DMS53 treated with DMSO at 0.1 percent for 48 hours (cell line): ENCODE data around the gene LRRN3.

Experiments used
- DNase-seq: peaks from one replicate; lab custom pipeline; 2025; ENCODE audit not compliant: unreplicated experiment; lab: John Stamatoyannopoulos, UW

The LRRN3 gene

DNA sequence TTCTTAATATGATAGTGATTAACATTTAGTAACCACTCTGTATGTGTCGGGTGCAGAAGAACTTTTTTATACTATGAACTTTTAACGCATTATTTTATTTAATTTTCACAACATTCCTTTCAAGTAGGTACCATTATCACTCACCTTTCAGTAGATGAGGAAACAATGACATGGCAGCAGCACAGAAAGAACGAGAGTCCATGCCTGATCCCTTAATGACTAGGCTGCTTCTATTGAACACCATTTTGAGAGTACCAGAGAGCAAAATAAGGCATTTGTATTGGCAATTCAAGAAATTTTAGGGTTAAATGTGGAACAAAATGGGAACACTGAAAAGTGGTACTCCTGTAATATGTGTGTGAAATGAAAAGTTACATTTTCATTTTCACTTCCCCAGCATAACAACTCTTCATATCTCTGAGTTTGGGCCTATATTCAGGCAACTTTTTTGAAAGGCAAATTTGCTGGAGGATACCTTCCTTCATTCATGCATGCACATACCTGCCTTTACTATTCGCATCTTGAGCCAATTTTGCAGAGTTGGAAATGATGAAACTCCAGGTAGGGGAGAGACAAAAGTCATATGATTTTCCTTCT is 12.8 kb downstream of the LRRN3 start:
- DNase-seq, result no peak

DNA sequence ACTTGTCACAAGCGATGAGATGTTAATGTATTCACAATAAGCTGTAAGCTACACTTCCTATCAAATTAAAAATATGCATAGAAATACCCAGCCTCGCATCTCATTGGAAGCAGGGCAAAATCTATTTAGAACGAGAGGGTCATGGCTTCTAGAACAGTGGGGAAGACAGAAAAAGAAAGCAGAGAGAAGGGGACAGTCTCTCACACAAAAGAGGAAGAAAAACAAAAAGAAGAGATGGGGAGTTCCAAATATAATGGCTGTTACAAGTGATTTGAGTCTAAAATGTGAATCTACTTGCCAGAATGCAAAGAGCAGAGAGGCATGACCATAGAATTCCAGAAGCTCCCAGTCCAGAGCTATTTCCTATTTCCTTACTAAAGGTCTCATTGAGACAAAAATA is 13.8 kb downstream of the LRRN3 start:
- DNase-seq, result no peak

DNA sequence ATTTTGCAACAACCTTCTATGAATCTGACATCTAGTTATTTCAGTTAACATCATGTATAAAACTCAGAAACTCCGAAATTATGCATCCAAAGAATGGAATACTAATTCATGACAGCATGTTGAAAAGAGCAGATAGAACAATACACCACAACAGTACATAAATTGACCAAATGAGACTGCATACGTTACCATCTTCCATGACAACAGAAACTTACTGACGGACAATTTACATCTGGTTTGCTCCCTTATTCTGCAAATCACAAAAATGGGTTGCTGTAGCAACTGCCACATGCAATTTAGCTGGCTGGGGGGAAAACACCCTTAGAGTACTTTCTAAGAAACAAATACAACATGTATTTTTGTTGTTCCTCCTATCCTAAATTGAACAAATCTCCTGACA is 14.3 kb downstream of the LRRN3 start:
- DNase-seq, result no peak

DNA sequence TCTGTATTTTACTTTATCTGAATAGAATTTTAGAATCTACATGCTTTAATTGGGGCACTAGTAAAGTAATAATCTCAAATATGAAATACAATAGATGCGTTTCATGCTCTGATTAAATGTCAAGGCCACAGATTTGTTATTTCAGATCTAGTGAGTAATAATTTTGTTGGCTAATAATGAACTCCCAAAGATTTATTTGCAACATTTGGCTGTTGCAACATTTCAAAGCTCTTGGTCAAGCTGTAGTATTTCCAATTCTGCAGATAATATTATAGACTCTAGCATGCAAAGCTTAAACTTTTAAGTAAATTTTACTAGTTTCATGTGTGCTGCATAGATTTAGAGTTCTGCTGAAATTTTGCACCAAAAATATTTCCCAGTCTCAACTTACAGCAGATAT is 16.7 kb downstream of the LRRN3 start:
- DNase-seq, result no peak

DNA sequence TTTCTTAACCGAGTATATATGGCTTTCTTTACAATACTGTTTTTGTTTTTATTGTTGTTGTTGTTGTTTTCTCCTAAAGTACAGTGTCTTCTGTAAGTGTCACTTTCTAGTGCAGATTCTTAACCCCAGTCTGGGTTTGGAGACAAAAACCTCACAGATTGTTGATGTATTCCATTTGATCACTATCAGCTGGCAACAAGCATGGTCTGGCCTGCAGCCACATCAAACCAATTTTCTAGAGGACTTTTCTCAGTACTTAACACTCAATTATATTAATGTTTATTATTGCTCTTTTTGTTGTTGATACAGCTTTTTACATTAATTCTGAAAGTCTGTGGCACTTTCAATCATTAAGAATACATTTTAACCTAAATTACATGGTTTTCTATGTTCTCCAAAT is 17.1 kb downstream of the LRRN3 start:
- DNase-seq, result no peak

DNA sequence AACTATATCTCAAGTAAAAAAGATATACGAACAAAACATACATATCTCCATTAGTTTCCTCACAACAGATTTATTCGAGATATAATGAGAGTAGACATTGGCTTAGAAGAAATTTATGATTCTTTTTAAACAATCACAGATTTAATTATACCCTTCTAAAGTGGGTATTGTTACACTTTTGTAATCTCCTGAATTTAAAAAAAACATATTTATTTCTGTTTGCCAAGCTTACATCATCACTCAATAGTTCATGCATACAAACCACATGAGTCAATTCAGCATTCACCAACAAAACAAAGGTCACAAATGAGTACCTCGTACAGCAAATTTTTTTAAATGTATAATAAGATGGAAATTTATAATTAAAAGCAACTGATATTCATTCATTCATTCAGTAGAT is 17.6 kb downstream of the LRRN3 start:
- DNase-seq, result no peak

DNA sequence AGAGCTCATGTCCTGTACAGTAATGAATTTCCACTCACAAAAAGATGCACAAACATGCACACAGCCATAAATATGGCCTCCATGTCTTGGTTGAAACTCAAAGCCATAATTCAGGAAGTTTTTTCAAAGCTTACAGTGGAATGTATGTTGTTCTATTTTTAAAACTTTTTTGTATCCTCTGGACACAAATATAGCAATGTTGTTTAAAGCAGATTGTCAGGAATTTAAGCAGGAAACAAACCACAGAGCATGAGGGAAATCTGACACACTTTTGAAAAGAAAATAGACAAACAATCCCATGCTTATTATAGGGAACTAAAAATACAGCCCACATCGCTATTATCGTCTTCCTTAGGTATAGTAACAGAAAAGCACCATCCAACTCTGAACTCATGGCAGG is 21.5 kb downstream of the LRRN3 start:
- no peak for DNase-seq

DNA sequence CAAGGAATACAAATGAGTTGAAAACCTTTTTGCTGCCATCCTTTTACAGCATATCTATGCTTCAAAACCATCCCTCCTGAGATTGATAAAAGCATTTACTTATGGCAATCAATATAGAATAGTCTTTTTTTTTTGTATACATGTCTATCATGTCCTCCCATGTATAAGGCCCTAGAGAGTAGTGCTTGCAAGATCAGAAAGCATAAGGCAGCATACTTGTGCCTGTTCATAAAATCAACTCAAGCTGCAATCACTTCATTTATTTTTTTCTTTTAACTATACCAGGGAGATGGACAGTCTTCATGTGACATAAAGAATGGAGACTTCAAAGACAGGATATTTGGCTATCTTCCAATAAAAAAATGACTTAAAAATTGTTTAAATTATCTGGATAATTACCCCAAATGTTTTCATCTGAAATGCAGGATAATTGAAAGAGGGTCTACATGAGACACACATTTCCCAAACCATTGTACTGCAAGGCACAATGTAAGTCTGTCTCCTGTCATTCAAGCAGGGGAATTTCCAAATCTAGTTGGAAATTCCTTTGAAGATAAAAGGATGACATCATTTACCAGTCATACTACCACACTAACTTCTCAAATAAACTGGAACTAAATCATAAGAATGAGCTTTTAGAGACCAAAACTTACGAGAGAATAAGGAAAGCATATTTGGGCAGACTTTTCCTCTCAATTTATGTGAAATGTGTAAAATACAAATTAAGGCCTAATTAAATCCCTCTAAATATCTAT is 22.5 kb downstream of the LRRN3 start:
- DNase-seq, result no peak

DNA sequence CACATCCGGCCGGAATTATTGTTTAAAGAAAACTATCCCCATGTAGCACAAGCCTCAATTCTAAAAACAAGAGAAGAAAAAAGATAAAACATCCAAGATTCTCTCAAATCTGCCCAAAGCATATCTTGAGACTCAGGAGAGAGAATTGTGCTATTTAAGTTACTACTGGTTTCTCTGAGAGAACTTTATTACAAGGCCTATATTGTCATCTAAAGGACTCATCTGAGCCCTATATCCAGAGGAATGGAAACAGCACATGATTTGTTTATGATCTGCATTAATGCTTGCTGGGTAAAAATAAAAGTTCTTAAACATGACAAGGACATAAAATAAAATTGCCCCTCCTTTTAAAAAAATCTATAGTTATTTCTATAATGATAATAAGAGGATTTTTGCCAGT is 25.0 kb downstream of the LRRN3 start:
- no peak for DNase-seq

DNA sequence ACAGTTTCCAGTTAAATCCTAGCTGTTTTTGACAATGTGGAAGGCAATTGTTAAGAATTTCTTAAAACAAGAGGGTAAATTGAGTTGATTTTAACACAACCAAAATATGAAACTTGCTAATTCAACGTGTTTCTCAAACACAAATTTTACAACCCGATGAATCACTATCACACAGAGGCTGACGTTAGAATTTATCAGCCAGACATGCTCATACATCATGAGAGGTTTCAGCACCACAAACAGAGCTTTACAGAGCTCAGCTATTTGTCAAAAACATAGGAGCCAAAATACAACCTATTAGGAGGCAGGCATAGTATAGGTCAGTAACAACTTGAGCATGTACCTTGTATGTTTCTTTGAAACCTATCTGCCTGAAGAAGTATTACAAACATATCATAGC is 36.1 kb downstream of the LRRN3 start:
- no peak for DNase-seq

DNA sequence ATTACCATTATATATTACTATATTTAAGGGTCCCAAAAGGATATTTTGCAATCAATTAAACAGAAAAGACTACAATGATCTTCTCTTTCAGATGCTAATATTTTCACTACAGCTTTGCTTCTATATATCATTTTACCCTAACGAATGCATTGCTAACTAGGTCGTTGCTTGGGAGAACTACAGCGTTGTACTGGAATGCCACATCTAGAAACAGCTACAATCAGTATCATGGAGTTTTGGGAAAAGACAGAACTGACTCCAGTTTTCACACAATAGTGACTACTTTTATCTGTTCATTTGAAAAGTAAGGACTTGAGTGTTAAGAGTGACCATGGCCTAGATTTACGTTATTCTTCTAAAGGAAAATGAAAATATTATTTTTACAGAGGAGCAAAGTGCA is 38.5 kb downstream of the LRRN3 start:
- DNase-seq, result no peak

DNA sequence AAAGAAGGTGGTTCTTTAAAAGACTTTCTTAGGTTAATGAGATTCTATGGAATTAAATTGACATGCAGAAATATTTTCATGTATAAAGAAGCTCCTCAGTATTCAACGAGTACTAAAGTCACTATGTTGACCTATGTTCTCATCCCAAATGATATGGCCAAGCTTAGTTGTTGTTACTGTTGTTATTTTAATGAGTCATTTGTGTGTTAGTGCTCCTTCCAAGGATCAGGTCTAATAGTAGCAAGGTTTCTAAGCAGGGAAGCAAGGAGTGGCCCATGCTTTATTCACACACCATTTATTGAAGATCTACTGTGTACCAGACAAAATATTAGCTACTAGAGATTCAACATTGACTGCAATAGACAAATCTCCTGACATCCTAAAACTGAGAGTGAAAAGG is 41.9 kb downstream of the LRRN3 start:
- no peak for DNase-seq

DNA sequence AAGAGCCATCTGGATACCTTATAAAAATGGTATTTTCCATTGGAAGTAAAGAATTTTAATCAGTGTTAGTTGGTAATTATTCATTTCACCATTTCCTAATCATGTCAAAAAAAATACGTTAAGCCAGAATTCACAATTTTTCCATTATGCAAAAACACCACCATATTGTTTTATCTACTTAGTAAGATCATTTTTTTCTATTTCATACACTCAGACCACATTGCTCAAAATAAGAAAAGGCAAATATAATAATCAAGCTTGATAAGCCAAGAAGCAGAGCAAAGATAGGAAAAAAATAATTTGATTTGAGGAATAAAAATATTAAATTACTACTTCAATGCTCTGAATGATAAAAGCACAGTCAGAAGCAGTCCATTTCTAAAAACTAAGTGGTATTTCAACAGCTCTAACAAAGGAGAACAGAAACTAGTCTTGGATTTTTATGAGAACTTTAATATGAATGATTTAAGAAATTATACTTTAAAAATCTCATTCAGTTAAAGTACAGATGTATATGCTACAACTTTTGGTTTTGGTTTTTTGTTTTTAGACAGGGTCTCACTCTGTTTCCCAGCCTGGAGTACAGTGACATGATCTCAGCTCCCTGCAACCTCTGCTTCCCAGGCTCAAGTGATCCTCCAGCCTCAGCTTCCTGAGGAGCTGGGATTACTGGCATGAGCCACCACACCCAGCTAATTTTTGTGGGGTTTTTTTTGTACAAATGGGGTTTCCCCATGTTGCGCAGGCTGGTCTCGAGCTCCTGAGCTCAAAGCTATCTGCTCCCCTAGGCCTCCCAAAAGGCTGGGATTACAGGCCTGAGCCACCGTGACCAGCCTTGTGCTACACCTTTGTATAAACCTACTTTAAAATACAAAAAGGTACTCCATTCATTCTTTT is 46.6 kb downstream of the LRRN3 start:
- no peak for DNase-seq

DNA sequence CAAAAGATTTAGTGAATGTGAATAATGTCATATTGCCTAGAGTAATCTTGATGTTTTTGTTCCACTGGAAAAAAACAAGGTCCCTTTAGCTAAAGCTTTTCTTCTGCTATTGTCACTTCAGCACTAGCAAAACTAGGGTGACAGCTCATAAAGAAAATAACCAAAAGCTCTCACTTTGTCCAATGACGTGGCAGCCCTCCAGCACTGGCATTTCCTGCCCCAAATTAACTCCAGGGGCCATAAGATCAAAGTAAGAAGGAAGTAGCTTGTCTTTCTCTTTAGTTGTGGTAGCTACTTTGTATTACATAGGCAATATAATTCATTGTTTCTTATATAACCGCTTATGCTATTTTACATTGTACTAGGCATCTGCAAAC is 47.3 kb downstream of the LRRN3 start:
- DNase-seq, result no peak

DNA sequence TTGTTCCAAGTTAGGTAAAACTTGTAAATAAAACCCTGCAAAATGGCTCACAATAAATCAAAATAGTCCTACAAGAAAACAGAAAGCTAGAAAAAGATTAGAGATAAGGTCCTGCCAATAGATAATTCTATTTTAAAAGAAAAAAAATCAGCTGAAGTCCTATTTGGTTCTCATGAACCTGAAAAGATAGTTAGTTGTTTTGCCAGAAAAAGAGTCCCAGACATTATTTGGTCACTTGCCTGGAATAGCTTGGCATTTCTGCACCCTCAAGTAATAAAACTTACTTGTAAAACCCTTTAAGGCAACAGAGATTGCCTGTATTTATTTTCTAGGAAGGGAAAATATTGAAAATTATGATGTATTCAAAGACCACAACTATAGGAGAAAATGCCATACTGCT is 47.7 kb downstream of the LRRN3 start:
- DNase-seq, result no peak

DNA sequence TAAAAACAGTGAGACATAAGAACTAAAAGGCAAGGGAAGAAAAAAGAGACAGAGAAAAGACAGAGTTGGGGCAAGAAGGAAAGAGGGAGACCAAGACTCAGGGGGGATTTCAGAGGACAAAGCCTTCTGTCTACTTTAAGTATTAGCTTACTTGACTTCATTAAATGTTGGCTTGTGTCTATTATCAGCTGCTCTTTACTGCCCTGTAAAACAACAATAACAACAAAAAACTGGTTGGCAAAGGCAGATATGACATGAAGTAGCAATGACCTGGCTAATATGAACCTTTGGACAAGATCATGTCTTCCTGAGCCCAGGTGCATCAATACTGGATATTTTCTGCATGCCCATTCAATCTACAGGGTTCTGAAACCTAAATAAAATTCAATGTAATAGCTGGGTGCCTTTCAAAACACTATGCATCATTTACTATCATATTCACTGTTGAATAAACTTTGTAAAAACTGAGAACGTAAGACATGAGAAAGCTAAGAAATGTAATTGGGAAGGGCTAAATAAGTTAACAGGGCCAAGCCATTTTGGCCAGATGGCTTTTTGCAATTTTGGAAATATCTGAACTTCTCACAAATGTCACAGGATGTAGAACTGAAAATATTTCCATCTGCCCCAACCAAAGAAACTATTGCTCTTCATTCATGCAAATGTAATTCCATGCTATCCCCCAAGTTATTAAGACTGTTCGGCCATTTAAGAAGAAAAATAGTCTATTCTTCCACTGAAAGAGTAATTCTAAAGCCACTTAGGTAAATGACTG is 49.4 kb downstream of the LRRN3 start:
- no peak for DNase-seq

DNA sequence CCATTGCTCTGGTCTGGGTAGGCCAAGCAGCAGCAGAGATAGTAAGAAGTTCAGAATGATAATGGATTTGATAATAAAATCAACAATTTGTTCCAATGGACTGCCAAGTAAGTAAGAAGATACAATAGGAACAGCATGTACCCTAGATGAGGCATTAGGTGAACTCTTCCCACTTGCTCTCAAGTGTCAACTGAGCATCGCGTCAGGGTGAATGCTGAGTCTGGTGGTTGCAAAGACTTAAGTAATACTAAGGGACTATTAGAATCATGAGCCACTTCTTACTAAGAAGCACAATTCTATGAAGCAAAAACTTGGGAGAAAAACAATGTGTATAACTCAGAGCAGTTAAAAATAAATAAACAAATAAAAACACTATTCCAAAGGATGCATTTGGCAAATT is 54.5 kb downstream of the LRRN3 start:
- DNase-seq, result no peak

DNA sequence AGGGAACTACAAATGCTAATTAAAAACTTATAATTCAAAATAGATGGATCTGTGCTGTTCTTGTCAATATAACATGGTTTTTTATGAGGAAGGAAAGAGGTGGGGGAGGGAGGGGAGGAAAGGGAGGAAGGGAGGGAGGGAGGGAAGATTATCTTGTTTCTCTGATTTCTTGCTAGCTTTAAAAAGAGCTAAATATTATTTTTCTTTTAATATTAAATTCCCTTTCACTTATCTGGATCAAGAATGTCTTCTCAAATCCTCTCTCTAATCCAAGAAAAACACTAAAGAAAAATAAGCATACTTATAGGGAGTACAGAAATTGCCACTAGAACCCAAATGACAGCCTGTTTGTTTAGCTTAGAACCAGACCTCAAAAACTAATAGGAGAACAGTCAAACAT is 55.2 kb downstream of the LRRN3 start:
- no peak for DNase-seq

DNA sequence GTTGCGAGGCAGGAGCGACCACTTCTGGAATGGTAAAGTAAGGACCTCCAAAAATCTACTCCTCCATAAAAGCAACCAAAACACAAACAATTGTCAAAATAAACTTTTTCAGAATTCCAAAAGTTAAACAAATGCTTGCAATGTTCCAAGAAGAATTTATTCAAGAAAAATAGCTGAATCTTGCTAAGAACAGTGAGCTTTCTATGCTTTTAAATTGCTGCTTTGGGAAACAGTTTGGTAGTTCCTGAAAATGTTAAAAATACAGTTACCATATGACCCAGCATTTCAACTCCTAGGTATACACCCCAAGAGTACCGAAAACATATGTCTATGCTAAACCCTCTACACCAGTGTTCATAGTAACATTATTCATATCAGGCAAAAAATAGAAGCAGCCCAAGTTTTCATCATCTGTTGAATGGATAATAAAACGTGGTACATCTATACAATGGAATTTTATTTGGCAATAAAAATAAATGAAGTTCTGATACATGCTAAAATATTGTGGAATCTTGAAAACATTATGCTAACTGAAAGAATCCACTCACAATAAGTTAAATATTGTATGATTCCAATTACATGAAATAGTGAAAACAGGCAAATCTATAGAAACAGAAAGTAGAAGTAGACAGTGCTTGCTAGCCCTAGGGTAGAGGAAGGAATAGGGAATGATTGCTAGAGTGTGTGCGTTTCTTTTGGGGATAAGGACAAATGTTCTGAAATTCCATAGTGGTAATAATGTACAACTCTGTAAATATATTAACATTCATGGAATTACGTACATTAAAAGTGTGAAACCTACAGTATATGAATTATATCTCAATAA is 57.0 kb downstream of the LRRN3 start:
- DNase-seq, result no peak

DNA sequence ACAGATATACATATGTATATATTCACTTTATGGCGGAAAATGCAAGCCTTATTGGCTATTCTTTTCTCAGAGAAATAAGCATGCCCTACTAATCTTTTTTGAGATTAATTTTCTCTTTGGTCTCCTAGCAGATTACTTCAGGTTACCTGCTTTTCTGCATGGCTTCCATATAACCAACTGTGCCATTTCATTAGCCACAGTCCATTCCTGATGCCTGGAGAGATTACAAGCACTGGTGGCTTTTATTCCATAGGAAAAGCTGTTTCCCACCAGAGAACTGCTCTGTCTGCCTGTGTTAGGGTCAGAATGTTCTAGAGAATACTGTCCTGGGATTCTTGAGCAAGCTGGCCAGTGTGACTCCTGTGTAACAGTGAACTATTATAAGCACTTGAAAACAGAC is 59.8 kb downstream of the LRRN3 start:
- no peak for DNase-seq

DNA sequence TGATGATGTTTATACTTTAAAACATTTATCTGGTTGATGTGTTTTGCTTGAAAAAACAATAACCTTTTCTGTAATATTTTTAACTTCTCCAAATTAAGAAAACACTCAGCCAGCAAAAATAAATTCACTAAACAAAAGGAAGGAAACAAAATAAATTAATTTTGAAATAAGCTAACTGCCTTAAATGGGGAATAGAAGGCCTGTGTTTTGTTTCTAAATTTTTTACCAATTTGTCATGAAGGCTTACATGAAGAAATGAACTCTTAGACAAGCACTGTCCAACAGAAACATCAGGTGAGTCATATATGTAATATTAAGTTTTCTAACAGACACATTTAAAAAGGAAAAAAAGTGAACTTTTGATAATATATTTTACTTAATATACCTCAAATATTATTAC is 68.5 kb downstream of the LRRN3 start:
- no peak for DNase-seq
